Measurements from ENCODE around the gene METTL15. TPM values are rescaled to one million over a fixed set of nuclear protein-coding genes. Genes with fewer than 3 reads are reported as not detected.
"Not testable (repeated sequence)": the region's sequence is repeated elsewhere in the genome, so short reads cannot be mapped to it uniquely, and the experiment has no call there.

The METTL15 gene
- total RNA-seq, 1 donor from 2014 or later = 11.3 TPM

GRCh38 chr11:28257761-28258160, 149.6 kb downstream of the METTL15 start:
- no peaks in the 10 kb centered on the region for H3K27me3 ChIP-seq (ENCODE audit: control insufficient read depth, insufficient read depth, low read length)
- DNase-seq (ENCODE audit: low read depth) (peak; percentile 15), FAIRE-seq (no peak)

GRCh38 chr11:28259177-28259843, 151.1 kb downstream of the METTL15 start:
- Histone ChIP-seq H3K4me3 (ENCODE audit: low read depth, low read length) (no peak overlapping the region), H3K27me3 (ENCODE audit: control insufficient read depth, insufficient read depth, low read length) (no peaks in the 10 kb centered on the region), H3K36me3 (ENCODE audit: control insufficient read depth, insufficient read depth, low read length) (no peaks in the 10 kb centered on the region)
- DNase-seq (ENCODE audit: low read depth) = no peak
- TF ChIP-seq CTCF (IDR thresholded peaks at IDR 0.05; ENCODE audit: insufficient read depth, low read length, severe bottlenecking) = no peak
- FAIRE-seq = no peak

More at GRCh38 chr11:28257761-28258160, 149.6 kb downstream of the METTL15 start:
- no peak for TF ChIP-seq CTCF (IDR thresholded peaks at IDR 0.05; ENCODE audit: insufficient read depth, low read length, severe bottlenecking)
- H3K4me3 ChIP-seq (ENCODE audit: low read depth, low read length) = no peak overlapping the region
- no peaks in the 10 kb centered on the region for H3K36me3 ChIP-seq (ENCODE audit: control insufficient read depth, insufficient read depth, low read length)

GRCh38 chr11:28268925-28269324, 160.7 kb downstream of the METTL15 start:
- no peak overlapping the region for H3K4me3 ChIP-seq (ENCODE audit: low read depth, low read length)
- H3K27me3 ChIP-seq (ENCODE audit: control insufficient read depth, insufficient read depth, low read length) = no peaks in the 10 kb centered on the region
- FAIRE-seq (no peak), DNase-seq (ENCODE audit: low read depth) (no peak)
- no peak for TF ChIP-seq CTCF (IDR thresholded peaks at IDR 0.05; ENCODE audit: insufficient read depth, low read length, severe bottlenecking)
- no peaks in the 10 kb centered on the region for H3K36me3 ChIP-seq (ENCODE audit: control insufficient read depth, insufficient read depth, low read length)

- no peaks in the 10 kb centered on the region for H3K36me3 ChIP-seq (ENCODE audit: control insufficient read depth, insufficient read depth, low read length)
- no peak for TF ChIP-seq CTCF (IDR thresholded peaks at IDR 0.05; ENCODE audit: insufficient read depth, low read length, severe bottlenecking)
- FAIRE-seq = no peak
These were observed 161.4 kb downstream of the METTL15 start for GRCh38 chr11:28269586-28269985.

GRCh38 chr11:28272247-28272646, 164.1 kb downstream of the METTL15 start:
- H3K36me3 ChIP-seq (ENCODE audit: control insufficient read depth, insufficient read depth, low read length); H3K27me3 ChIP-seq (ENCODE audit: control insufficient read depth, insufficient read depth, low read length); DNase-seq (ENCODE audit: low read depth); FAIRE-seq; H3K4me3 ChIP-seq (ENCODE audit: low read depth, low read length): not testable (repeated sequence)

More at GRCh38 chr11:28269586-28269985, 161.4 kb downstream of the METTL15 start:
- Histone ChIP-seq H3K4me3 (ENCODE audit: low read depth, low read length) (no peak overlapping the region), H3K27me3 (ENCODE audit: control insufficient read depth, insufficient read depth, low read length) (no peaks in the 10 kb centered on the region)
- DNase-seq (ENCODE audit: low read depth) = no peak

- Histone ChIP-seq H3K4me3 (ENCODE audit: low read depth, low read length) (no peak overlapping the region), H3K27me3 (ENCODE audit: control insufficient read depth, insufficient read depth, low read length) (no peaks in the 10 kb centered on the region), H3K36me3 (ENCODE audit: control insufficient read depth, insufficient read depth, low read length) (no peaks in the 10 kb centered on the region)
- FAIRE-seq (no peak), DNase-seq (ENCODE audit: low read depth) (no peak)
- no peak for TF ChIP-seq CTCF (IDR thresholded peaks at IDR 0.05; ENCODE audit: insufficient read depth, low read length, severe bottlenecking)
These were observed 166.0 kb downstream of the METTL15 start for GRCh38 chr11:28274216-28274615.

Data from bronchial epithelial cell (primary cell).